MM.1S (cell line): ENCODE measurements around the gene ADAMTS17.

Source experiments
- CTCF ChIP-seq: fragments of 300-600 bp; sonication (generic); IDR thresholded peaks from 2 replicates; pipeline ENCODE4 v1.5.1; 2016; ENCODE audit warnings: antibody characterized with exemption, low read length, mixed read lengths
- EZH2 ChIP-seq: fragments of 300-600 bp; sonication (generic); optimal IDR thresholded peaks from 2 replicates; pipeline ENCODE3; 2017; ENCODE audit warnings: low read depth, mild to moderate bottlenecking, antibody characterized with exemption, low read length, mixed read lengths

DNA sequence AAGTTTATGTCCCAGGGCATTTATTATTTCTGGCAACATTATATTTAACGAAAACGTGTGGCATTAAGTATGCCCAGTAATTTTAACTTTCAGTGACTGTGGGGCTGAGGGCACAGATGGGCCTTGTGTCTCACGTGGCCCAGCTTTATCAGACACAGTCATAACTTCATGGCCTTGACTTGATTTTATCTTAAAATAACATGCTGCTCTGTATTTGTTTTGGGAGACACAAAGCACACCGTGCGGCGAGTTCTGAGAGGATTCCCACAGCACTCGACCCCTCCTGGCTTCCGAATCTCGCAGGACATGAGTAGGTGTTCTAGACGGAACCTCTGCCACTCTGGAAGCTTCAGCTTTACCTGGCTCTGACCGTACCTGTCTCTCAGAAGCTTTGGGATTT lies 180.8 kb downstream of the ADAMTS17 start:
- no peak for TF ChIP-seq EZH2
- no peak for TF ChIP-seq CTCF
